IMR-90 (cell line): ENCODE measurements around the gene HES7. TPM values are rescaled to one million over a fixed set of nuclear protein-coding genes. Genes with fewer than 3 reads are reported as not detected.

Experiments
- ATAC-seq: fragments of 200-7000 bp; cut with Tn5 transposase; 2 replicates; pipeline ENCODE4 v1.9.1; 2020; ENCODE audit warnings: low read depth, mild to moderate bottlenecking, moderate library complexity
- BruUV-seq: library from RNA; stranded (reverse); fragments of 400-500 nt; replicated peaks from 2 replicates; lab custom pipeline; 2021; lab: Mats Ljungman, UMichigan
- CTCF ChIA-PET: fragments of 300-600 bp; formaldehyde crosslinking; extraction: SDS; loops from one replicate; lab custom pipeline; 2021; ENCODE audit warnings: antibody characterized with exemption; lab: Yijun Ruan, JAX
- POLR2A ChIA-PET: fragments of 300-600 bp; sonication (Branson Sonifier 250); formaldehyde crosslinking; loops from one replicate; lab custom pipeline; 2022; ENCODE audit warnings: antibody characterized with exemption; ENCODE audit not compliant: unreplicated experiment; lab: Charles Lee
- DNase-seq: peaks from one replicate; pipeline ENCODE4 v3.0.0; 2013
- H2AFZ ChIP-seq: replicated peaks from 2 replicates; pipeline ENCODE3; 2013; ENCODE audit warnings: low read length, mild to moderate bottlenecking; ENCODE audit not compliant: poor library complexity
- H2AK5ac ChIP-seq: 2 replicates; pipeline ENCODE4 v1.6.1; 2013; ENCODE audit warnings: low read depth, low read length, inconsistent platforms
- H2AK9ac ChIP-seq: replicated peaks from 2 replicates; pipeline ENCODE3; 2013; ENCODE audit warnings: mild to moderate bottlenecking, low read depth, low read length, moderate library complexity; ENCODE audit not compliant: poor library complexity
- H2BK120ac ChIP-seq: 2 replicates; pipeline ENCODE4 v1.6.1; 2013; ENCODE audit warnings: low read depth, low read length, inconsistent platforms
- H2BK15ac ChIP-seq: 3 replicates; pipeline ENCODE4 v1.6.1; 2013; ENCODE audit warnings: low read depth, low read length, inconsistent platforms
- H2BK20ac ChIP-seq: 2 replicates; pipeline ENCODE4 v1.6.1; 2013; ENCODE audit warnings: low read depth, mild to moderate bottlenecking, inconsistent platforms, low read length, moderate library complexity
- H2BK5ac ChIP-seq: 2 replicates; pipeline ENCODE4 v1.6.1; 2013; ENCODE audit warnings: mild to moderate bottlenecking, low read depth, low read length, inconsistent platforms; ENCODE audit not compliant: poor library complexity, severe bottlenecking
- H3K14ac ChIP-seq: replicated peaks from 2 replicates; pipeline ENCODE4 v1.6.1; 2013; ENCODE audit warnings: low read depth, low read length, inconsistent platforms
- H3K18ac ChIP-seq: 2 replicates; pipeline ENCODE4 v1.6.1; 2013; ENCODE audit warnings: low read depth, low read length, control low read depth
- H3K23ac ChIP-seq: 2 replicates; pipeline ENCODE4 v1.6.1; 2013; ENCODE audit warnings: low read depth, low read length, inconsistent platforms
- H3K27ac ChIP-seq: 2 replicates; pipeline ENCODE4 v1.5.1; 2013; ENCODE audit warnings: mild to moderate bottlenecking, control low read depth, low read length; ENCODE audit not compliant: insufficient read depth
- H3K27me3 ChIP-seq: 2 replicates; pipeline ENCODE4 v1.6.1; 2013; ENCODE audit warnings: low read length; ENCODE audit not compliant: control insufficient read depth, insufficient read depth
- H3K36me3 ChIP-seq: 2 replicates; pipeline ENCODE4 v1.6.1; 2013; ENCODE audit warnings: low read length, mixed read lengths; ENCODE audit not compliant: control insufficient read depth, insufficient read depth
- H3K4ac ChIP-seq: 2 replicates; pipeline ENCODE4 v1.6.1; 2013; ENCODE audit warnings: low read depth, low read length, inconsistent platforms
- H3K4me1 ChIP-seq: 2 replicates; pipeline ENCODE4 v1.6.1; 2013; ENCODE audit warnings: low read length, mixed read lengths; ENCODE audit not compliant: control insufficient read depth, insufficient read depth
- H3K4me2 ChIP-seq: 2 replicates; pipeline ENCODE4 v1.6.1; 2013; ENCODE audit warnings: low read depth, mild to moderate bottlenecking, control low read depth, low read length, moderate library complexity
- H3K4me3 ChIP-seq: 2 replicates; pipeline ENCODE4 v1.5.1; 2013; ENCODE audit warnings: low read depth, mild to moderate bottlenecking, control low read depth, low read length, moderate library complexity; ENCODE audit not compliant: insufficient read depth
- H3K56ac ChIP-seq: 2 replicates; pipeline ENCODE4 v1.6.1; 2013; ENCODE audit warnings: low read length, inconsistent platforms; ENCODE audit not compliant: insufficient read depth; ENCODE audit errors: extremely low read depth
- H3K79me1 ChIP-seq, 2 experiments: 2 replicates each; pipeline ENCODE4 v1.6.1; 2013; ENCODE audit warnings: low read length in 2 of 2, inconsistent platforms in 1 of 2, low read depth in 1 of 2
- H3K9ac ChIP-seq: 2 replicates; pipeline ENCODE4 v1.6.1; 2013; ENCODE audit warnings: low read depth, low read length, control low read depth
- H3K9me1 ChIP-seq: 2 replicates; pipeline ENCODE4 v1.6.1; 2013; ENCODE audit warnings: low read length, inconsistent platforms; ENCODE audit not compliant: insufficient read depth
- H3K9me3 ChIP-seq: 2 replicates; pipeline ENCODE4 v1.6.1; 2013; ENCODE audit warnings: low read length; ENCODE audit not compliant: control insufficient read depth, insufficient read depth
- H4K20me1 ChIP-seq: 2 replicates; pipeline ENCODE4 v1.6.1; 2013; ENCODE audit warnings: low read length, inconsistent platforms; ENCODE audit not compliant: insufficient read depth
- H4K5ac ChIP-seq: 2 replicates; pipeline ENCODE4 v1.6.1; 2013; ENCODE audit warnings: mild to moderate bottlenecking, low read depth, low read length, control low read depth
- H4K8ac ChIP-seq, 2 experiments: 2 replicates each; pipeline ENCODE4 v1.6.1; 2013; ENCODE audit warnings: low read depth in 2 of 2, low read length in 2 of 2, control low read depth in 1 of 2, inconsistent platforms in 1 of 2
- H4K91ac ChIP-seq: 2 replicates; pipeline ENCODE4 v1.6.1; 2013; ENCODE audit warnings: low read depth, low read length, inconsistent platforms; ENCODE audit not compliant: insufficient read depth
- CEBPB ChIP-seq: IDR thresholded peaks from 2 replicates; pipeline ENCODE4 v1.6.1; 2012; ENCODE audit warnings: low read depth, low read length, improper control_type of control experiment
- CHD1 ChIP-seq: IDR thresholded peaks from 2 replicates; pipeline ENCODE4 v1.6.1; 2012; ENCODE audit warnings: low read depth, low read length, improper control_type of control experiment
- CTCF ChIP-seq: conservative IDR thresholded peaks from 2 replicates; pipeline ENCODE4 v1.5.1; 2012; ENCODE audit warnings: mild to moderate bottlenecking, low read depth, low read length, improper control_type of control experiment
- FOS ChIP-seq: fragments of 150-350 bp; IDR thresholded peaks from 2 replicates; pipeline ENCODE4 v1.6.1; 2016; ENCODE audit warnings: low read depth, low read length
- MAFK ChIP-seq: IDR thresholded peaks from 2 replicates; pipeline ENCODE4 v1.6.1; 2012; ENCODE audit warnings: low read depth, low read length, improper control_type of control experiment
- MAZ ChIP-seq: IDR thresholded peaks from 2 replicates; pipeline ENCODE4 v1.6.1; 2012; ENCODE audit warnings: low read depth, mild to moderate bottlenecking, low read length, improper control_type of control experiment, moderate library complexity, borderline replicate concordance
- RAD21 ChIP-seq: IDR thresholded peaks from 2 replicates; pipeline ENCODE4 v1.6.1; 2012; ENCODE audit warnings: low read length, improper control_type of control experiment
- RCOR1 ChIP-seq: IDR thresholded peaks from 2 replicates; pipeline ENCODE4 v1.6.1; 2012; ENCODE audit warnings: mild to moderate bottlenecking, low read length, improper control_type of control experiment; ENCODE audit not compliant: insufficient replicate concordance
- USF2 ChIP-seq: fragments of 150-350 bp; IDR thresholded peaks from 2 replicates; pipeline ENCODE4 v1.6.1; 2017; ENCODE audit warnings: mild to moderate bottlenecking, antibody characterized with exemption, low read length, low read depth
- WGBS, 2 experiments: methylation state at CpG; one replicate each; pipeline versions ENCODE4 v1.1.5 to v1.1.7; 2013; ENCODE audit warnings: missing lambda C conversion rate in 2 of 2; ENCODE audit not compliant: insufficient read length in 1 of 2; ENCODE audit errors: extremely low coverage in 2 of 2; 5-methylcytosine and 5-hydroxymethylcytosine counted together
- dilution Hi-C: fragments of 300-500 bp; cut with HindIII; formaldehyde crosslinking; loops from one replicate; pipeline ENCODE4 v1.14.3; 2018; ENCODE audit warnings: low sequenced_read_pairs; ENCODE audit not compliant: unreplicated experiment
- in situ Hi-C: fragments of 300-500 bp; cut with MboI; formaldehyde crosslinking; loops from 3 replicates; pipeline ENCODE4 v1.14.3; 2019; ENCODE audit warnings: low sequenced_read_pairs, inconsistent platforms, mixed read lengths
- intact Hi-C: fragments of 100-400 bp; cut with micrococcal nuclease; formaldehyde crosslinking; loops from 2 replicates; pipeline ENCODE4 v1.10.0; 2022
- polyA plus RNA-seq, 3 experiments: library from polyadenylated mRNA; depleted of rRNA; stranded (reverse); fragments of >200 nt; gene quantifications; 2 replicates each; pipeline ENCODE4 v1.2.3, GENCODE V29; 2012; ENCODE audit warnings: low replicate concordance in 1 of 3
- total RNA-seq: library from RNA; depleted of rRNA; stranded (reverse); fragments of >200 nt; gene quantifications from 2 replicates; pipeline ENCODE4 v1.2.3, GENCODE V29; 2012

Gene HES7
- total and polyA plus RNA-seq, 2 of the 4 experiments (the other 2 are of a cell fraction) = 0.43 TPM; not detected in 1

GRCh38 chr17:8072729-8073461 is 51.0 kb downstream of the HES7 start:
- H3K23ac ChIP-seq = no peak overlapping the region
- no peak overlapping the region for H3K4me3 ChIP-seq
- no peak for ATAC-seq
- ChIA-PET CTCF (interaction anchor here (1.1 to 1.8 kb wide), 5 partner anchors 10 to 65 kb away, joined by 3 to 16 read pairs (median 6); partner anchors contain the start of gene ALOXE3), POLR2A (no interaction called here)
- no peak overlapping the region for H3K4ac ChIP-seq
- no peaks in the 10 kb centered on the region for H3K9me1 ChIP-seq
- H3K27ac ChIP-seq = no peak overlapping the region
- H4K20me1 ChIP-seq = no peaks in the 10 kb centered on the region
- intact Hi-C loops (no loop called here), in situ Hi-C loops (loop anchor here (5.0 kb wide), 1 partner anchor 44 kb away; the partner anchor contains the start of gene ALOXE3), dilution Hi-C loops (no loop called here)
- H3K36me3 ChIP-seq = no peaks in the 10 kb centered on the region
- no peak for DNase-seq
- no peak overlapping the region for H3K4me2 ChIP-seq
- peaks cover 89% of the 10 kb centered on the region for H3K27me3 ChIP-seq
- no peak overlapping the region for H2AK9ac ChIP-seq
- H2BK15ac ChIP-seq = no peak overlapping the region
- no TSS peak for BruUV-seq
- H2AK5ac ChIP-seq = no peak overlapping the region
- H3K79me1 ChIP-seq = no peaks in the 10 kb centered on the region
- peak overlapping the region; percentile 72 for H2AFZ ChIP-seq
- TF ChIP-seq MAZ = no peak
- TF ChIP-seq FOS = no peak
- no peak for TF ChIP-seq CHD1
- TF ChIP-seq MAFK = no peak
- TF ChIP-seq RAD21 = no peak
- no peak for TF ChIP-seq RCOR1
- no peak for TF ChIP-seq CTCF
- no peak for TF ChIP-seq USF2
- TF ChIP-seq CEBPB = no peak
- H3K4me1 ChIP-seq = no peaks in the 10 kb centered on the region
- H2BK20ac ChIP-seq = no peak overlapping the region
- H3K14ac ChIP-seq = no peak overlapping the region
- no peak overlapping the region for H4K91ac ChIP-seq
- no peak overlapping the region for H3K9ac ChIP-seq
- no peak overlapping the region for H3K18ac ChIP-seq
- 0% methylated on average over 21 of the region's 40 CpGs; no CpG with 5 or more reads in 1 of the 2 experiments for WGBS, 2 experiments
- H3K9me3 ChIP-seq = no peaks in the 10 kb centered on the region
- no peak overlapping the region for H2BK120ac ChIP-seq
- H3K56ac ChIP-seq = no peak overlapping the region
- no peak overlapping the region for H4K5ac ChIP-seq
- no peak overlapping the region for H4K8ac ChIP-seq
- no peak overlapping the region for H2BK5ac ChIP-seq
